AG04450 (cell line): ENCODE data around the gene HCFC1. TPM values are rescaled to one million over a fixed set of nuclear protein-coding genes. Genes with fewer than 3 reads are reported as not detected.

Source experiments
- CTCF ChIA-PET: fragments of 300-600, 350-600 bp; formaldehyde crosslinking; extraction: SDS; loops from one replicate; lab custom pipeline; 2022; ENCODE audit warnings: antibody characterized with exemption, inconsistent platforms; lab: Charles Lee
- POLR2A ChIA-PET: fragments of 350-600 bp; formaldehyde crosslinking; extraction: SDS; loops from one replicate; lab custom pipeline; 2021; ENCODE audit warnings: antibody characterized with exemption, inconsistent platforms; lab: Yijun Ruan, JAX
- DNase-seq: peaks from one replicate; pipeline ENCODE4 v3.0.0-alpha.2; 2011; ENCODE audit warnings: low read depth, low spot score
- H3K27ac ChIP-seq: one replicate; pipeline ENCODE4 v1.5.1; 2012; ENCODE audit warnings: low read depth, low read length, control low read depth
- H3K27me3 ChIP-seq: one replicate; pipeline ENCODE4 v1.6.0; 2012; ENCODE audit warnings: low read length; ENCODE audit not compliant: control insufficient read depth, insufficient read depth
- H3K4me3 ChIP-seq: 2 replicates; pipeline ENCODE4 v1.5.1; 2011; ENCODE audit warnings: mild to moderate bottlenecking, low read depth, low read length, control low read depth
- H3K9me3 ChIP-seq: 2 replicates; pipeline ENCODE4 v1.5.1; 2012; ENCODE audit warnings: low read length; ENCODE audit not compliant: control insufficient read depth, insufficient read depth
- CTCF ChIP-seq: IDR thresholded peaks from 2 replicates; pipeline ENCODE4 v1.5.1; 2011; ENCODE audit warnings: low read depth, low read length, control low read depth, inconsistent platforms
- polyA plus RNA-seq: library from polyadenylated mRNA; depleted of rRNA; stranded (reverse); fragments of >200 nt; gene quantifications from 2 replicates; pipeline ENCODE4 v1.2.3, GENCODE V29; 2011

Gene HCFC1
- polyA plus RNA-seq, 1 experiment, result 2.7 TPM

DNA sequence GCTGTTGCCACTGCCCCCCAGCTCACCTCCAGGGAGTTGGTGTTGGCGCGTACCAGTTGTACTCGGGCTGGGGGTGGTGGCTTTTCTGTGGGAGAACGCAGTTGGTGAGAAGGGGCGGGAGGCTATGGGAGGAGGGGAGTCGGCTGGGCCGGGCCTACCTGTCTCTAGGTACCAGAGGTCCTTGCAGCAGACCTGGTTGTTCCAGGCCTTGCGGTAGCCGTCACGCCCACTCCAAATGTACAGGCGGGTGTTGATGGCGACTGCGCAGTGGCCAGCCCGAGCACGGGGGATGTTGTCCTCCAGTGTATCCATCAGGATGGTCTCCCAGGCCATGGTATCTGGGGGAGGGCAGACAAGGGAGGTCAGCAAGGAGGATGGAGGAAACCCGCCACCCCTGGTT, 11.5 kb downstream of the HCFC1 start:
- no peak for DNase-seq
- ChIA-PET POLR2A (no interaction called here), CTCF (interaction anchor here (1.1 kb wide), 1 partner anchor 13 kb away, joined by 3 read pairs; no protein-coding TSS in a partner anchor)
- Histone ChIP-seq H3K27me3 (no peaks in the 10 kb centered on the region), H3K4me3 (no peak overlapping the region), H3K27ac (no peak overlapping the region), H3K9me3 (no peaks in the 10 kb centered on the region)
- TF ChIP-seq CTCF, result no peak

GRCh38 chrX:153959649-153960048, 12.0 kb downstream of the HCFC1 start:
- no peak for TF ChIP-seq CTCF
- ChIA-PET CTCF (interaction anchor here (1.1 kb wide), 1 partner anchor 12 kb away, joined by 3 read pairs; no protein-coding TSS in a partner anchor), POLR2A (no interaction called here)
- H3K4me3 ChIP-seq, result no peak overlapping the region
- H3K27me3 ChIP-seq, result no peaks in the 10 kb centered on the region
- H3K27ac ChIP-seq, result no peak overlapping the region
- no peak for DNase-seq
- H3K9me3 ChIP-seq, result no peaks in the 10 kb centered on the region

DNA sequence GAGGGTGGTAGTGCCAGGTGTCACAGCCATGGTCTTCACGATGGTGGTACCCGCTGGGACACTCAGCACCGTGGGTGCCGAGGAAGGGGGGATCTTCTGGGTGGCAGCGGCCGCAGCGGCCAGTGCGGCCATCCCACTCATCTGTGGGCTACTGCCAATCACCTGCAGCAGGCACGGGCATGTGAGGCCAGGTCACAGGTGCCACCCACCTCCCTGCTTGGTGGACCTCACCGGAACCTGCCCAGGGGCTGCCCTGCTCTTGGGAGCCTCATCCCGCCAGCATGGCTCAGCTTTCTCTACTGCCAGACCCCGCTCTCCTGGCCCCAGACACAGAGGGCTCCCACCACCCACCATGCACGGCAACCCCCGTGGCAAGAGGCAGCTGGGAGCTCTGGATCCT, 13.0 kb downstream of the HCFC1 start:
- no peak for TF ChIP-seq CTCF
- ChIA-PET CTCF (interaction anchor here (1.1 kb wide), 1 partner anchor 12 kb away, joined by 4 read pairs; no protein-coding TSS in a partner anchor), POLR2A (no interaction called here)
- H3K9me3 ChIP-seq, result no peaks in the 10 kb centered on the region
- H3K4me3 ChIP-seq, result no peak overlapping the region
- no peaks in the 10 kb centered on the region for H3K27me3 ChIP-seq
- no peak overlapping the region for H3K27ac ChIP-seq
- no peak for DNase-seq

- Histone ChIP-seq H3K27ac (no peak overlapping the region), H3K27me3 (no peaks in the 10 kb centered on the region), H3K9me3 (no peaks in the 10 kb centered on the region), H3K4me3 (no peak overlapping the region)
- TF ChIP-seq CTCF, result no peak
- DNase-seq, result no peak
- ChIA-PET CTCF (no interaction called here), POLR2A (no interaction called here)
These were observed 14.4 kb downstream of the HCFC1 start for GRCh38 chrX:153957224-153957623.

- TF ChIP-seq CTCF, result no peak
- no peaks in the 10 kb centered on the region for H3K27me3 ChIP-seq
- CTCF ChIA-PET, result no interaction called here
- POLR2A ChIA-PET, result no interaction called here
- no peak for DNase-seq
- H3K27ac ChIP-seq, result no peak overlapping the region
- no peaks in the 10 kb centered on the region for H3K9me3 ChIP-seq
- no peak overlapping the region for H3K4me3 ChIP-seq
These were observed 15.3 kb downstream of the HCFC1 start for GRCh38 chrX:153956044-153956907.
